GM12873 (cell line): ENCODE measurements around the gene ANO1.

Experiments
- TF ChIP-seq, protein P1 (sequence below): IDR thresholded peaks from 2 replicates; pipeline ENCODE4 v1.5.1; 2012; ENCODE audit warnings: low read depth, mild to moderate bottlenecking, moderate library complexity, low read length, control low read depth; ENCODE audit not compliant: insufficient read depth; ENCODE audit errors: missing control alignments

Gene ANO1

GRCh38 chr11:70112017-70112434 is 33.9 kb downstream of the ANO1 start:
- TF ChIP-seq, protein P1, sequence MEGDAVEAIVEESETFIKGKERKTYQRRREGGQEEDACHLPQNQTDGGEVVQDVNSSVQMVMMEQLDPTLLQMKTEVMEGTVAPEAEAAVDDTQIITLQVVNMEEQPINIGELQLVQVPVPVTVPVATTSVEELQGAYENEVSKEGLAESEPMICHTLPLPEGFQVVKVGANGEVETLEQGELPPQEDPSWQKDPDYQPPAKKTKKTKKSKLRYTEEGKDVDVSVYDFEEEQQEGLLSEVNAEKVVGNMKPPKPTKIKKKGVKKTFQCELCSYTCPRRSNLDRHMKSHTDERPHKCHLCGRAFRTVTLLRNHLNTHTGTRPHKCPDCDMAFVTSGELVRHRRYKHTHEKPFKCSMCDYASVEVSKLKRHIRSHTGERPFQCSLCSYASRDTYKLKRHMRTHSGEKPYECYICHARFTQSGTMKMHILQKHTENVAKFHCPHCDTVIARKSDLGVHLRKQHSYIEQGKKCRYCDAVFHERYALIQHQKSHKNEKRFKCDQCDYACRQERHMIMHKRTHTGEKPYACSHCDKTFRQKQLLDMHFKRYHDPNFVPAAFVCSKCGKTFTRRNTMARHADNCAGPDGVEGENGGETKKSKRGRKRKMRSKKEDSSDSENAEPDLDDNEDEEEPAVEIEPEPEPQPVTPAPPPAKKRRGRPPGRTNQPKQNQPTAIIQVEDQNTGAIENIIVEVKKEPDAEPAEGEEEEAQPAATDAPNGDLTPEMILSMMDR: no peak

- TF ChIP-seq, protein P1: no peak
Measured at GRCh38 chr11:70113801-70114200, 35.7 kb downstream of the ANO1 start.

DNA sequence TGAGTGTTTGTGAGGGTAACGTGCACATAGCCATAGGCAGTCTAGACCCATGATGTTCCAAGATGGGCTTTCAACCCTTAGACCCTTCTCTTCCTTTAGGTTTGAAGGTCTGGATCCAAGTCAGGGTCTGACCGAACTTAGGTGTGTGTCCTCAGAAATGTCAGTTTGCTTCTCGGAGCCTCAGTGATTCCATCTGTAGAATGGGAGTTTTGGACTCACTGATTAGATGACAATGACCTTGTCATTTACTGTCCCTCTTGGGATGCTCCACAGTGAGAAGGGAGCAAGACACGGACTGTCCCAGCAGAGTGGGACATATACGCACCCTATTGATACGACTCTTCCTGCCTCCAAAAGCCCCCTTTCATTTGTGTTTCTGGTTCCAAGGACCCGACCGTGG is 37.7 kb downstream of the ANO1 start:
- TF ChIP-seq, protein P1: no peak

GRCh38 chr11:70116386-70117065 is 38.4 kb downstream of the ANO1 start:
- TF ChIP-seq, protein P1: no peak

GRCh38 chr11:70117567-70118145 is 39.5 kb downstream of the ANO1 start:
- TF ChIP-seq, protein P1: no peak

DNA sequence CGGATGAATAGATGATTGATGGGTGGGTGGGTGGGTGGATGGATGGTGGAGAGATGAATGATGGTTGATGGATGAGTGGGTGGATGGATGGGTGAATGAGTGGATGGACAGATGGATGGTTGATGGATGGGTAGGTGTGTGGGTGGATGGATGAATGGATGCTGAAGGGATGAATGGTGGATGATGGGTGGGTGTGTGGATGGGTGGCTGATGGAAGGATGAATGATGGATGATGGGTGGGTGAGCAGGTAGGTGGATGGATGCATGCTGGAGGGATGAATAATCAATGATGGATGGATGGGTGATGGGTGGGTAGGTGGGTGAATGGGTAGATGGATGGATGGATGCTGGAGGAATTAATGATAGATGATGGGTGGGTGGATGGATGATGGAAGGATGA is 40.5 kb downstream of the ANO1 start:
- TF ChIP-seq, protein P1: no peak

- TF ChIP-seq, protein P1: no peak
Measured at GRCh38 chr11:70119502-70119901, 41.4 kb downstream of the ANO1 start.
